Effector CD8-positive, alpha-beta T cell (primary cell): ENCODE data around the gene INTS13.
A peak's percentile ranks its signal among the peaks of the same experiment; 100 is the strongest.
"Not testable (repeated sequence)": the region's sequence is repeated elsewhere in the genome, so short reads cannot be mapped to it uniquely, and the experiment has no call there.

ENCODE experiments used
- DNase-seq: peaks from one replicate; lab custom pipeline; 2025; lab: John Stamatoyannopoulos, UW

Gene INTS13

GRCh38 chr12:26936559-26937442 is 980 bp downstream of the INTS13 start:
- no peak for DNase-seq

GRCh38 chr12:26935636-26936378 is 2.0 kb downstream of the INTS13 start:
- DNase-seq, result no peak

- DNase-seq, result no peak
Measured at GRCh38 chr12:26929590-26929989, 8.2 kb downstream of the INTS13 start.

GRCh38 chr12:26928661-26929060 is 9.1 kb downstream of the INTS13 start:
- no peak for DNase-seq

- DNase-seq, result no peak
Measured at GRCh38 chr12:26921886-26922285, 15.9 kb downstream of the INTS13 start.

- no peak for DNase-seq
Measured at GRCh38 chr12:26919216-26919555, 18.6 kb downstream of the INTS13 start.

GRCh38 chr12:26918321-26919215 is 19.2 kb downstream of the INTS13 start:
- DNase-seq, result no peak

- no peak for DNase-seq
Measured at GRCh38 chr12:26906704-26907103, 31.1 kb downstream of the INTS13 start.

- DNase-seq, result no peak
Measured at GRCh38 chr12:26906024-26906423, 31.8 kb downstream of the INTS13 start.

- not testable (repeated sequence) for DNase-seq
Measured at GRCh38 chr12:26903396-26903795, 34.4 kb downstream of the INTS13 start.

GRCh38 chr12:26896913-26897312 is 40.9 kb downstream of the INTS13 start:
- DNase-seq, result no peak

GRCh38 chr12:26895672-26896071 is 42.1 kb downstream of the INTS13 start:
- DNase-seq, result no peak

- no peak for DNase-seq
Measured at GRCh38 chr12:26891704-26892103, 46.1 kb downstream of the INTS13 start.

GRCh38 chr12:26890784-26891183 is 47.0 kb downstream of the INTS13 start:
- DNase-seq, result no peak

- DNase-seq, result peak; percentile 68
Measured at GRCh38 chr12:26884765-26885576, 52.8 kb downstream of the INTS13 start.

GRCh38 chr12:26880625-26881024 is 57.2 kb downstream of the INTS13 start:
- DNase-seq, result no peak

- DNase-seq, result no peak
Measured at GRCh38 chr12:26878661-26879119, 59.1 kb downstream of the INTS13 start.

GRCh38 chr12:26874501-26875296 is 63.1 kb downstream of the INTS13 start:
- no peak for DNase-seq

GRCh38 chr12:26872625-26873024 is 65.2 kb downstream of the INTS13 start:
- no peak for DNase-seq

- no peak for DNase-seq
Measured at GRCh38 chr12:26871985-26872384, 65.8 kb downstream of the INTS13 start.
